Psoas muscle (tissue), 8 donors: ENCODE measurements around the gene ACY1. TPM values are rescaled to one million over a fixed set of nuclear protein-coding genes. Genes with fewer than 3 reads are reported as not detected.

Experiments used
- ATAC-seq, 4 donors: fragments of 200-7000 bp; cut with Tn5 transposase; one replicate each; pipeline ENCODE4 v1.9.1; 2020; ENCODE audit warnings: moderate library complexity in 3 of 4, mild to moderate bottlenecking in 2 of 4
- DNase-seq, 2 donors: peaks; one replicate each; pipeline ENCODE4 v3.0.0-alpha.2; 2020
- H3K27ac ChIP-seq: fragments of 200-600 bp; one replicate; pipeline ENCODE4 v1.8.0; 2022
- H3K27me3 ChIP-seq, 3 donors: fragments of 200-600 bp in 1 of 3; one replicate each; pipeline versions ENCODE4 v1.6.1 to v1.8.0; 2013 to 2022; ENCODE audit warnings: low read length in 2 of 3, mild to moderate bottlenecking in 2 of 3, moderate library complexity in 1 of 3; ENCODE audit not compliant: insufficient read depth in 3 of 3
- H3K36me3 ChIP-seq, 2 donors: fragments of 200-600 bp in 1 of 2; one replicate each; pipeline versions ENCODE4 v1.6.1 to v1.8.0; 2013 to 2022; ENCODE audit warnings: low read depth in 1 of 2, mild to moderate bottlenecking in 1 of 2, moderate library complexity in 1 of 2; ENCODE audit not compliant: insufficient read depth in 1 of 2
- H3K4me1 ChIP-seq: fragments of 200-600 bp; one replicate; pipeline ENCODE4 v1.8.0; 2022
- H3K4me3 ChIP-seq: fragments of 200-600 bp; one replicate; pipeline ENCODE4 v1.8.0; 2022; ENCODE audit warnings: mild to moderate bottlenecking
- H3K9me3 ChIP-seq: fragments of 200-600 bp; one replicate; pipeline ENCODE4 v1.8.0; 2022
- WGBS, 3 donors: extraction: QIAGEN DNeasy Blood & Tissue Kit; methylation state at CpG; one replicate each; pipeline versions ENCODE4 v1.1.6 to v1.1.7; 2013; 5-methylcytosine and 5-hydroxymethylcytosine counted together
- intact Hi-C, 2 donors: fragments of 100-400 bp; cut with DNase I; formaldehyde crosslinking; loops; one replicate each; pipeline versions ENCODE4 v1.11.0 to v1.14.2; 2022
- polyA plus RNA-seq, 3 donors: library from polyadenylated mRNA; stranded (reverse); fragments of 200-250 nt; gene quantifications; one replicate each; pipeline ENCODE4 v1.2.3, GENCODE V29; 2013
- total RNA-seq, 4 donors: library from RNA; stranded (reverse); fragmentation: NEBNext Ultra II Directional in 2 of 4; extraction: Animal tissue kit (Norgen Biotek cat#: 25700) in 2 of 4; gene quantifications; one replicate each; pipeline versions ENCODE4 v1.2.1 to v1.2.4, GENCODE V29; 2021 to 2023
- TF ChIP-seq, protein P1 (sequence below): fragments of 200-600 bp; IDR thresholded peaks from one replicate; pipeline ENCODE4 v1.8.0; 2022; ENCODE audit warnings: antibody characterized with exemption
- donor health status: healthy with polysubstance abuse.
- donor health status: DM: no; HTN: no; CAD: no; lungs with moderate emphysema.
- donor health status: Bipolar disorder and iron deficiency.
- donor health status: healthy.
- donor health status: DM: yes; HTN: yes; CAD: no.
- donor health status: DM: no; HTN: no; CAD: no.
- donor health status: DM: no; HTN: no; CAD: no.
- donor health status: DM: yes; HTN: yes; CAD: no.

Gene ACY1
- total and polyA plus RNA-seq, 7 donors = 19.9 to 59.3 (median 37.6) TPM

DNA sequence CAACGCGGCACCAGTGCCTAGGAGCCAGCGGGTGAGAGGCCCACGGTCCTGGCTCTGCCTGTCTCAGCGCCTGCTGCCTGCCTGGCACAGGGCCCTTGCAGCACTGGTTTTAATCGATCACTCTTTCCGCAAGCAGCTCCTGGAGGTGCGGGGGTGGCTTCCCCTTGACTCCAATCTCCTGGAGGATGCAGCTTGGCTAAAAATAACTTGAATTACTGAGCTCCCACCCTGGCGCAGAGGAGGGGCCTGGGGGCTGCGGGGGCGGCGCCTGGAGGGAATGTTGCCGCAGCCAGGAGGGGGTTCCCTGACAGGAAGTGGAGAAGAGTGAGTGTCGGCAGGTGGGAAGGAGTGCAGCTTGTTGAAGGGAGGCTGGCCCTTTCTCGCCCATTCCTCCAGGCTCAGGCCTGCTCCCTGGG, 22.2 kb downstream of the ACY1 start:
- 29 to 40% (median 29%) methylated on average over 15 of the region's 15 CpGs for WGBS, 3 donors
- ATAC-seq (peak in 1 of 4 donors; percentile 6), DNase-seq (peak in 1 of 2 donors; percentile 43)
- Histone ChIP-seq H3K27me3 (no peaks in the 10 kb centered on the region), H3K27ac (no peak overlapping the region), H3K36me3 (no peaks in the 10 kb centered on the region), H3K4me3 (no peak overlapping the region), H3K4me1 (peaks cover 40% of the 10 kb centered on the region), H3K9me3 (no peaks in the 10 kb centered on the region)
- intact Hi-C loops = loop anchor here in 1 of 2 donors (10.0 kb wide), 1 partner anchor 339 kb away; no protein-coding TSS in a partner anchor
- TF ChIP-seq, protein P1, sequence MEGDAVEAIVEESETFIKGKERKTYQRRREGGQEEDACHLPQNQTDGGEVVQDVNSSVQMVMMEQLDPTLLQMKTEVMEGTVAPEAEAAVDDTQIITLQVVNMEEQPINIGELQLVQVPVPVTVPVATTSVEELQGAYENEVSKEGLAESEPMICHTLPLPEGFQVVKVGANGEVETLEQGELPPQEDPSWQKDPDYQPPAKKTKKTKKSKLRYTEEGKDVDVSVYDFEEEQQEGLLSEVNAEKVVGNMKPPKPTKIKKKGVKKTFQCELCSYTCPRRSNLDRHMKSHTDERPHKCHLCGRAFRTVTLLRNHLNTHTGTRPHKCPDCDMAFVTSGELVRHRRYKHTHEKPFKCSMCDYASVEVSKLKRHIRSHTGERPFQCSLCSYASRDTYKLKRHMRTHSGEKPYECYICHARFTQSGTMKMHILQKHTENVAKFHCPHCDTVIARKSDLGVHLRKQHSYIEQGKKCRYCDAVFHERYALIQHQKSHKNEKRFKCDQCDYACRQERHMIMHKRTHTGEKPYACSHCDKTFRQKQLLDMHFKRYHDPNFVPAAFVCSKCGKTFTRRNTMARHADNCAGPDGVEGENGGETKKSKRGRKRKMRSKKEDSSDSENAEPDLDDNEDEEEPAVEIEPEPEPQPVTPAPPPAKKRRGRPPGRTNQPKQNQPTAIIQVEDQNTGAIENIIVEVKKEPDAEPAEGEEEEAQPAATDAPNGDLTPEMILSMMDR = no peak

DNA sequence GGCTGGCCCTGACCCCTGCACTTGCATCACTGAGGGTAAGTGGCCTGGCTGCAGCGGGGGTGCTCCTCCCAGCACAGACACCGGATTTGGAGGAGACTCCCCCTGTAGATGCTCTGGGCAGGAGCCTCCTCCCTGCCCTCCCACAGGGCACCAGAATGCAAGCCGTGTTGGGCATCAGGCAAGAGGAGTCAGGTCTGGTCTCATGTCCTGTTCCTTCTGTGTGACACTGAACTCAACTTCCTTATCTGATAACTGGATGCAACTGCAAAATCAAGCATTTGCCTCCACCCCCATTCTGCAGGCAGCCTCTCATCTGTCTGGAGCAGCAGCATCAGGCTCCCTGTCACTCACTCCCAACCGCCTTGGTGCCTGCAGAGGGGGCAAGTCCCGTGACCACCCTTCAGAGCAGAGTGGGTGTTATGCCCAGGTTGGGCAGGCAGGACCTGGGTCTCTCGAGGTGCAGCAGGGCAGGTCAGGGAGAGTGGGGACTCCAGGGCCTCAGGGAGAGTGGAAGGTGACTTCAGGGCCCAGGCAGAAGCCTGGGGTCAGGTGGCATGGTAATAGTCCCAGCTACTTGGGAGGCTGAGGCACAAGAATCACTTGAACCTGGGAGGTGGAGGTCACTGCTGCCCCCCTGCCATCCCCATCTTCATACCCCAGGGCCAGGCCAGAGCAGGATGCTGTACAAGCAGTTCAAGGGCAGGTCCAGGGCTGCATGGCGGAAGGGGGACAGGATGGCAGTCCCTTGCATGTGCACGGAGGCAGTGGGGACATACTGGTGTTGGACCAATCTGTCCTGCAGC, 22.9 kb downstream of the ACY1 start:
- Histone ChIP-seq H3K27me3 (no peaks in the 10 kb centered on the region), H3K27ac (no peak overlapping the region), H3K4me1 (peaks cover 40% of the 10 kb centered on the region), H3K4me3 (no peak overlapping the region), H3K9me3 (no peaks in the 10 kb centered on the region), H3K36me3 (no peaks in the 10 kb centered on the region)
- TF ChIP-seq, protein P1 = no peak
- DNase-seq = peak in 1 of 2 donors; percentile 13
- ATAC-seq = no peak
- 58 to 69% (median 63%) methylated on average over 8 of the region's 8 CpGs for WGBS, 3 donors
- intact Hi-C loops = loop anchor here in 1 of 2 donors (2.0 to 10.0 kb wide), 2 partner anchors 49 to 339 kb away; no protein-coding TSS in a partner anchor

DNA sequence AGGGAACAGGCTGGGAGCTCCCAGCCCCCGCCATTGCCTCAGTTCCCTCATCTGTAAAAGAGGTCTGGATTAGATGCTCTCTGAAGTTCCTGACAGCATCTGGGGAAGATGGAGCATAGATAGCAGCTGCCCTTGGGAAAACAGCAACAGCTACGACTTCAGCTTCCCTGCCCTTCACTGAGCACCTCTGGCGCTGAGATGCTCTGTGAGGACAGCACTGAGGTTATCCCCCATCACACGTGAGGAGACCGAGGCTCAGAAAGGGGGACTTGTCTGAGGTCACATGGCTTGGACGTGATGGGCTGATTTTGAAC, 23.4 kb downstream of the ACY1 start:
- H3K36me3 ChIP-seq = no peaks in the 10 kb centered on the region
- DNase-seq = no peak
- 76 to 80% (median 77%) methylated on average over 6 of the region's 6 CpGs for WGBS, 3 donors
- no peak overlapping the region for H3K4me3 ChIP-seq
- H3K27ac ChIP-seq = no peak overlapping the region
- peaks cover 40% of the 10 kb centered on the region for H3K4me1 ChIP-seq
- ATAC-seq = no peak
- H3K9me3 ChIP-seq = no peaks in the 10 kb centered on the region
- intact Hi-C loops = loop anchor here in 1 of 2 donors (2.0 to 10.0 kb wide), 2 partner anchors 48 to 338 kb away; no protein-coding TSS in a partner anchor
- no peaks in the 10 kb centered on the region for H3K27me3 ChIP-seq
- TF ChIP-seq, protein P1 = no peak

DNA sequence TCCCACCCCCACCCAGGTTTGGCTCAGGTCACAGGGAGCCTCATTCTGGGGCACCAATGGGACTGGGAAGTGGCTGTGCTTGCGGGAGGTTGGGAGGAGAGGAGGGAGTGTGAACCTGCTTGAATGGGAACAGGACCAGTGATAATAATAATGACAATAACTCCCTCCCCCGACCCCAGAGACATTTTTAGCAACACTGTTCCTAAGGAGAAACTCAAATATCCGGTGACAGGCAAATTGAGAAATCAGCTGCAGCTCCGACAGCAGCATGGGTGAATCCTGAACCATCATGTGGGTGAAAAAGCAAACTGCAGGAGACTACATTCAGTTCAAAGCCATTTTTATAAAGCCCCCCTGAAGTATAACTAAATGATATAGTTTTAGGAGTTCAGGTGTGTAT, 24.0 kb downstream of the ACY1 start:
- DNase-seq (no peak), ATAC-seq (peak in 2 of 4 donors; percentile 17 to 64)
- WGBS, 3 donors = 18 to 43% (median 20%) methylated on average over 4 of the region's 4 CpGs
- TF ChIP-seq, protein P1 = no peak
- H3K27ac ChIP-seq = no peak overlapping the region
- no peaks in the 10 kb centered on the region for H3K9me3 ChIP-seq
- no peaks in the 10 kb centered on the region for H3K36me3 ChIP-seq
- H3K4me1 ChIP-seq = peaks cover 43% of the 10 kb centered on the region
- H3K4me3 ChIP-seq = no peak overlapping the region
- intact Hi-C loops = loop anchor here in 1 of 2 donors (2.0 to 10.0 kb wide), 2 partner anchors 48 to 338 kb away; no protein-coding TSS in a partner anchor
- no peaks in the 10 kb centered on the region for H3K27me3 ChIP-seq
